Lower leg skin (tissue), 3 donors: ENCODE data around the gene PRKCQ.

Experiments used
- CTCF ChIP-seq, 3 donors: fragments of 450-650 bp; IDR thresholded peaks; one replicate each; pipeline ENCODE4 v1.5.1; 2016; ENCODE audit warnings: antibody characterized with exemption in 3 of 3, mild to moderate bottlenecking in 3 of 3, moderate library complexity in 2 of 3
- POLR2A ChIP-seq, 2 donors: fragments of 450-650 bp; IDR thresholded peaks; one replicate each; pipeline ENCODE4 v1.6.1; 2016 to 2017; ENCODE audit warnings: antibody characterized with exemption in 2 of 2, mild to moderate bottlenecking in 1 of 2, moderate library complexity in 1 of 2

- TF ChIP-seq CTCF (IDR thresholded peaks at IDR 0.05) = no peak
- no peak for TF ChIP-seq POLR2A (IDR thresholded peaks at IDR 0.05)
These were observed 1.3 kb downstream of the PRKCQ start for GRCh38 chr10:6578795-6579182.
